ENCODE data around the gene CD247.

CD247 gene

DNA sequence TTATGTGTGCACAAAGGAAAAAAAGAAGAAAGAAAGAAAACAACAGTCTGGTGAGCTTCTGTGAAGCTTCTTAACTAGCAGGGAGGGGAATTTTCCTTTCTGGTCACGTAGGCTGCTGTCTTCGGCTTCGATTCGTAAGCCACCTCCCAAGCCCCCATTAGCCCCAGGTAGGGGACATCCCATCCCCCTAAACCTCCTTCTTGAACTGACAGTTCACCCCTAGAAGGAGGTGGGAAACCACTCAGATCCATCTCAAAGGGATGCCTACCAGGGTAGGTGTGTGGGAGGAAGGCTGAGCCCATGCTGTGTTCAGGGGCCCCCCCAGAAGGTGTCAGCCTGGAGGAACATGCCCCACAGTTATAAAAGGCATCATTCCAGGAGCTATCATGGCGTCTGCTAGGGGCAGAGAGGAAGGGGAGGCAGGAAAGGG lies 25.8 kb downstream of the CD247 start:
- Mint-ChIP-seq H3K27me3 (ENCODE audit: low read depth, poor library complexity) (peaks cover 7% of the 10 kb centered on the region), H3K4me3 (peak overlapping the region; percentile 34), H3K9me3 (no peaks in the 10 kb centered on the region), H3K27ac (no peak overlapping the region), H3K4me1 (peaks cover 59% of the 10 kb centered on the region), H3K36me3 (ENCODE audit: low read depth) (no peaks in the 10 kb centered on the region)
- DNase-seq, result no peak
- TF ChIP-seq, protein P1, sequence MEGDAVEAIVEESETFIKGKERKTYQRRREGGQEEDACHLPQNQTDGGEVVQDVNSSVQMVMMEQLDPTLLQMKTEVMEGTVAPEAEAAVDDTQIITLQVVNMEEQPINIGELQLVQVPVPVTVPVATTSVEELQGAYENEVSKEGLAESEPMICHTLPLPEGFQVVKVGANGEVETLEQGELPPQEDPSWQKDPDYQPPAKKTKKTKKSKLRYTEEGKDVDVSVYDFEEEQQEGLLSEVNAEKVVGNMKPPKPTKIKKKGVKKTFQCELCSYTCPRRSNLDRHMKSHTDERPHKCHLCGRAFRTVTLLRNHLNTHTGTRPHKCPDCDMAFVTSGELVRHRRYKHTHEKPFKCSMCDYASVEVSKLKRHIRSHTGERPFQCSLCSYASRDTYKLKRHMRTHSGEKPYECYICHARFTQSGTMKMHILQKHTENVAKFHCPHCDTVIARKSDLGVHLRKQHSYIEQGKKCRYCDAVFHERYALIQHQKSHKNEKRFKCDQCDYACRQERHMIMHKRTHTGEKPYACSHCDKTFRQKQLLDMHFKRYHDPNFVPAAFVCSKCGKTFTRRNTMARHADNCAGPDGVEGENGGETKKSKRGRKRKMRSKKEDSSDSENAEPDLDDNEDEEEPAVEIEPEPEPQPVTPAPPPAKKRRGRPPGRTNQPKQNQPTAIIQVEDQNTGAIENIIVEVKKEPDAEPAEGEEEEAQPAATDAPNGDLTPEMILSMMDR (IDR thresholded peaks at IDR 0.05), result no peak

DNA sequence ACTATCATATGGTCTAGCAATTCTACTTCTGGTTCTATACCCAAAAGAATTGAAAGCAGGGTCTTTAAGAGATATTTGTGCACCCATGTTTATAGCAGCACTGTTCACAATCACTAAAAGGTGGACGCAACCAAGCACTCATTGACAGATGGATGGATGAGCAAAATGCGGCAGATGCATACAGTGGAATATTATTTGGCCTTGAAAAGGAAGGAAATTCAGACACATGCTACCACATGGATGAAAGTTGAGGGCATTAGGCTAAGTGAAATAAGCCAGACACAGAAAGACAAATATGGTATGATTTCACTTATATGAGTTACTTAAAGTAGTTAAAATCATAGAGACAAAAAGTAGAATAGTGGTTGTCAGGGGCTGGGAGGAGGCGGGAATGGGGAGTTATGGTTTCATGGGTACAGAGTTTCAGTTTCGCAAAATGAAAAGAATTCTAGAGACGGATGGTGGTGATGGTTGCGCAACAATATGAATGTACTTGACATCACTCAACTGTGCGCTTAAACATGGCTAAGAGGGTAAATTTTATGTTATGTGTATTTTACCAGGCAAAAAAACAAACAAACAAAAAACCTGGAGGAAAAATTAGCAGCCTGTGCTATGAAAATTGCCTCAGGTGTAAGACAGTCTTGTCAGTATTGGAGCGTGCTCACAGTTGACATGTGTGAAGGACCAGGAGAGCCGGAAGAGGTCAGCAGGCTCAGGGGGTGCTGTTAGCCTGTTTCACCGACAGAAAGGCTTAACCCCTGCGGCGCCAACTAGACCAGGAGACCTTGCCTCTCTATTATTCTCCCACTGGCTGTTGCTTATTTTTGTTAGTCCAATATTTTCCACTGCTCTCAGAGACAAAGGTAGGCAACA lies 26.5 kb downstream of the CD247 start:
- no peak for DNase-seq
- peaks cover 57% of the 10 kb centered on the region for H3K4me1 Mint-ChIP-seq
- no peaks in the 10 kb centered on the region for H3K9me3 Mint-ChIP-seq
- H3K36me3 Mint-ChIP-seq (ENCODE audit: low read depth), result no peaks in the 10 kb centered on the region
- TF ChIP-seq, protein P1 (IDR thresholded peaks at IDR 0.05), result no peak
- H3K27me3 Mint-ChIP-seq (ENCODE audit: low read depth, poor library complexity), result peaks cover 7% of the 10 kb centered on the region
- peak overlapping the region; percentile 34 for H3K4me3 Mint-ChIP-seq
- no peak overlapping the region for H3K27ac Mint-ChIP-seq

DNA sequence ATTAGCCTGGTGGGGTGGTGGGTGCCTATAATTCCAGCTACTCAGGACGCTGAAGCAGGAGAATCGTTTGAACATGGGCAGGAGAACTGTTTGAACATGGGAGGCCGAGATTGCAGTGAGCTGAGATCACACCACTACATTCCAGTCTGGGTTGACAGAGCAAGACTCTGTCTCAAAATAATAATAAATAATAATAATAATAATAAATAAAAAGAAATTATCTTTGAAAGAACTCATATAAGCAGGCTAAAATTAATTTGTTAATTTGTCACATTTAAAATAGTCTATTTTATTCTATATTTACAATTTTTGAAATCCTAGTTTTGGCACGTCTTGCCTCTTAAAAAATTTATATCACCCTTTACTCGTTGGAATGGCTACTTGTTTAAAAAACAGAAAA lies 27.6 kb downstream of the CD247 start:
- Mint-ChIP-seq H3K27ac (peak overlapping the region; percentile 72), H3K9me3 (no peaks in the 10 kb centered on the region), H3K27me3 (ENCODE audit: low read depth, poor library complexity) (peaks cover 3% of the 10 kb centered on the region), H3K36me3 (ENCODE audit: low read depth) (no peaks in the 10 kb centered on the region), H3K4me1 (peaks cover 63% of the 10 kb centered on the region), H3K4me3 (no peak overlapping the region)
- TF ChIP-seq, protein P1 (IDR thresholded peaks at IDR 0.05), result no peak
- DNase-seq, result no peak

DNA sequence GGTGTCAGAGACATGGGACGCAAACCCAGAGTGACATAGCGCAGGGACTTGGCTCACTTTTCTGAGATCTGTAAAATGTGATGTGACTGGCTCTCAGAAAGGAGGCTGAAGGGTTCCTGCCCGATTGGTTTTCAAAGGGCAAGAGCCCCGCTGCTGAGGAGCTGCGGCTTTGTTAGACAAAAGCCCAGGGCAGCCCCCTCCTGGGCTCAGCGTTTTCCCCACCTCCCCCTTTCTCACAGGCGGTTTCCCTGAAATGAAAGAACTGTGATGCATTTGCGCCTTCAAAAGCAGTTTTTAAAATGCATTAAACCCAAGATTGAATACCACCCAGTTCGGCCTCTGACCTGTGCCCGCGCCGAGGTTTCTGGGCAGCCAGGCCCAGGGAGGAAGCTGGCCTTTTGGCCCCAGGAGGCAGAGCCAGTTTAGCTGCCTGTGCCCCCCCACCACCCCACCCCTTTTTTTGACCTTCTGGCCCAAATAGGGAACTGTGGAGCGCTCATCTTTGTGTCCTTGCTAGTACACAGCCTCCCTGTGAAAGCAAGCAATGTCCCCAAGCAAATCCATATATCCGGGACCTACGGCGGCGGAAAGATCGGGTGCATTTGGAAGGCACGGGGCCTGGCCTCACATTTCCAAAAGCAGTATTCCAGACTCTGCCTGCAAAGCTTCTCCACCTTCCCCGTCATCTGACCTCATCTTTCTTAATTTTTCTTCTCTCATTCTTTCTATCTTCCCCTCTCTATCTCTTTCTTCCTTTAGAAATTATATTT lies 28.6 kb downstream of the CD247 start:
- Mint-ChIP-seq H3K4me1 (peaks cover 71% of the 10 kb centered on the region), H3K4me3 (peak overlapping the region; percentile 45), H3K27me3 (ENCODE audit: low read depth, poor library complexity) (peaks cover 3% of the 10 kb centered on the region), H3K36me3 (ENCODE audit: low read depth) (no peaks in the 10 kb centered on the region), H3K27ac (peak overlapping the region; percentile 97), H3K9me3 (no peaks in the 10 kb centered on the region)
- peak; percentile 46 for DNase-seq
- TF ChIP-seq, protein P1 (IDR thresholded peaks at IDR 0.05), result no peak

DNA sequence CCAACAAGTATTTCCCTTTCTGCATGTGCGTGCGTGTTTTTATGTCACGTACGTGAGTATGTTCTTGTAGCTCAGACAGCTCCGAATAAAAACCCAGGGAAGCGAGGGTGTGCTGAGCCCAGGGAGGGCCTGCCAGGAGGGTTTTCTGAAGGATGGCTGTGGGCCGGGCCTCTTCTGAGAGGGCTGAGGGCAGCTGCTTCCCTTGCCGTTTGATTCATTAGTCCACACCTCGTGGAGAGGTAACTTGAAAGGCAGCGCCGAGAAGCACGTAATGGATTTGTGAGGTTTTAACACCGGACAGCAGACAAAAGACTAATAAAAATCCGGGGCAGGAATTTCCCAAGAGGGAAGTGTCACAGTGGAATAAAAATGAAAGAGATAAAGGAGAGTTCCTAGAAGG lies 29.5 kb downstream of the CD247 start:
- H3K27me3 Mint-ChIP-seq (ENCODE audit: low read depth, poor library complexity), result peaks cover 3% of the 10 kb centered on the region
- peak overlapping the region; percentile 79 for H3K27ac Mint-ChIP-seq
- peak overlapping the region; percentile 68 for H3K4me3 Mint-ChIP-seq
- TF ChIP-seq, protein P1 (IDR thresholded peaks at IDR 0.05), result no peak
- no peaks in the 10 kb centered on the region for H3K36me3 Mint-ChIP-seq (ENCODE audit: low read depth)
- H3K4me1 Mint-ChIP-seq, result peaks cover 79% of the 10 kb centered on the region
- DNase-seq, result peak; percentile 51
- no peaks in the 10 kb centered on the region for H3K9me3 Mint-ChIP-seq

All from nephron progenitor cell (in vitro differentiated cells).